Measurements from ENCODE around the gene APBB1IP.
A peak's percentile ranks its signal among the peaks of the same experiment; 100 is the strongest.

The APBB1IP gene

DNA sequence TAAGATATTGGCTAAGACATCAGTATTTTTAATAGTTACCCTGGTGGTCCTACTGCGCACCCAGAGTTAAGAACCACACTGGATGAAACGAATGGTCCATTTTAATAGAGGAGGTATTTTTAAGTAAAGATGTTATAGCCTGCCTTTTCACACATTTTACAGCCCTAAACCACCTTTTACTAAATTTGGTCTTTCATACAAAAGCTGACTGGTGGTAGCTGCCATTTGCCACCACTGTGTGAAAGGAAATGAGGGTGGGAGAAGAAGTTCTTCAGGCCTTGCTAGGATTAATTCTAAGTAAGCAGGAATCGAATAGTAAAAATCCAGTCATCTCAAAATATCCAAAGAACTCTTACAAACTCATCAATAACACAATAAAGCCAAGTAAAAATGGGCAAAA is 15.2 kb upstream of the APBB1IP start:
- H3K4me1 ChIP-seq (ENCODE audit: control insufficient read depth, insufficient read depth, low read length): no peaks in the 10 kb centered on the region
- no peaks in the 10 kb centered on the region for H3K27me3 ChIP-seq (replicated peaks; ENCODE audit: control insufficient read depth, insufficient read depth, low read length)
- DNase-seq (ENCODE audit: low read depth): no peak
- H3K9me3 ChIP-seq (ENCODE audit: control insufficient read depth, low read length): no peaks in the 10 kb centered on the region
- no peak overlapping the region for H3K4me3 ChIP-seq (ENCODE audit: low read length)
- no peak overlapping the region for H3K9ac ChIP-seq (ENCODE audit: low read length)
- H3K36me3 ChIP-seq (ENCODE audit: control insufficient read depth, insufficient read depth, low read length, severe bottlenecking): no peaks in the 10 kb centered on the region

DNA sequence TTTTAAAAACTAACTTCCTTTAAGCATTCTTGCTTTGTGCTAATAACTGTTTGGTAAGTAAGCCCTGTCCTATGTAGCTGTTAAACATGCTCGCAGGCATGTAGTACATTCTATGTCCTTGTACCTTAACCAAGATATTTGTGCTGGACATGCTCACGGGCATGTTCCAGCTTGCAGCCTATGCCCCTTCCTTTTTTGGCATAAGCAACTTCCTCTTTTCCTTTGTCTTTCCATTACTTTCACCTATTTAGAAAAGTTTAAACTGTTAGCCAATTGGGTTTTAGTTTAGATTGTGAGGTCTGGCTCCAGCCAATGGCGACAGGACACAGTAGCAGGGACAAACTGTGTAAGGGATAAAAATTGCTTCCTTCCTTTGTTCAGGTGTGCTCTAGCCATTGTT is 14.4 kb upstream of the APBB1IP start:
- H3K4me1 ChIP-seq (ENCODE audit: control insufficient read depth, insufficient read depth, low read length): no peaks in the 10 kb centered on the region
- no peaks in the 10 kb centered on the region for H3K27me3 ChIP-seq (replicated peaks; ENCODE audit: control insufficient read depth, insufficient read depth, low read length)
- H3K9me3 ChIP-seq (ENCODE audit: control insufficient read depth, low read length): no peaks in the 10 kb centered on the region
- H3K4me3 ChIP-seq (ENCODE audit: low read length): no peak overlapping the region
- H3K36me3 ChIP-seq (ENCODE audit: control insufficient read depth, insufficient read depth, low read length, severe bottlenecking): no peaks in the 10 kb centered on the region
- no peak for DNase-seq (ENCODE audit: low read depth)
- H3K9ac ChIP-seq (ENCODE audit: low read length): no peak overlapping the region

DNA sequence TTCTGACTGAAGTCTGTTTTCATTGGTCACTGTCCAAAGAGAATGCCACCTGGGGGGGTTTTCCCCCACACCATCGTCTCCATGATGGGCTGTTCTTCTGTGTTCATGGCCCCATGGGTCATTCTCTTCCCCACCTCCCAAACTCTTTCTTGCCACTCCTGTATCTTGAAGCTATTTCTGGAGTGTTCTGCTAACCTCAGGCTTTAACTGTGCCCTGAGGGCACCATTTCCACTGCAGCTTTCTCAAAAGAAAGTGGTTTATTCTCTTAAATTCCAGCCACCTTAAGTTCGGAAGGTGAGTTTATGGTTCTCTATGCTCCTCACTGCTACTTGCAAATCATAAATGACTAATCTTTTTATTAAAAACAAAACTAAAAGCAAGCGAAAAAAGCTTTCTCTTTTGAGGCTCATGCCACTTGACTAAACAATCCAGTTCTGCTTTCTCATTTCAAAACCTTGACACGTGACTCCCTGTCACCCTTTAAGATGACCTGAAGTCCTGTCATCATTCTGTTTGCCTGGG is 7.4 kb upstream of the APBB1IP start:
- no peaks in the 10 kb centered on the region for H3K36me3 ChIP-seq (ENCODE audit: control insufficient read depth, insufficient read depth, low read length, severe bottlenecking)
- DNase-seq (ENCODE audit: low read depth): no peak
- no peak overlapping the region for H3K4me3 ChIP-seq (ENCODE audit: low read length)
- peaks cover 19% of the 10 kb centered on the region for H3K4me1 ChIP-seq (ENCODE audit: control insufficient read depth, insufficient read depth, low read length)
- no peak overlapping the region for H3K9ac ChIP-seq (ENCODE audit: low read length)
- H3K9me3 ChIP-seq (ENCODE audit: control insufficient read depth, low read length): no peaks in the 10 kb centered on the region
- H3K27me3 ChIP-seq (replicated peaks; ENCODE audit: control insufficient read depth, insufficient read depth, low read length): no peaks in the 10 kb centered on the region

DNA sequence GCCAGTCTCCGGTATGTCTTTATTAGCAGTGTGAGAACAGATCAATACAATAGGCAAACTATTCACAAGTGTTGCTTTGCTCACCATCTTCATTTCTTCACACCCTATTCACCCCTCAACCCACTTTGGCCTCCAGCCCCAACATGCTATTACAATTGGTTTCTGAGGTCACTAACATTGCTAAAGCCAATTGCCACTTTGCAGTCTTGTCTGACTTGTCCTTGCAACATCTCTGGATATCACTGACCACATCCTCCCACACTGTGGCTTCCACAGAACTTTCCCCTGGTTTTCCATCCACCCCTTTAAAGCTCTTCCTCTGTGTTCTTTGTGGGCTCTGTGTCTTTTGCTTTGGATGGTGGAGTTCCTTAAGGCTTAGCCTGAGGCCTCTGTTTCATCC is 5.2 kb upstream of the APBB1IP start:
- Histone ChIP-seq H3K4me1 (ENCODE audit: control insufficient read depth, insufficient read depth, low read length) (peaks cover 30% of the 10 kb centered on the region), H3K27me3 (replicated peaks; ENCODE audit: control insufficient read depth, insufficient read depth, low read length) (no peaks in the 10 kb centered on the region), H3K9me3 (ENCODE audit: control insufficient read depth, low read length) (no peaks in the 10 kb centered on the region), H3K36me3 (ENCODE audit: control insufficient read depth, insufficient read depth, low read length, severe bottlenecking) (no peaks in the 10 kb centered on the region), H3K9ac (ENCODE audit: low read length) (no peak overlapping the region), H3K4me3 (ENCODE audit: low read length) (no peak overlapping the region)
- DNase-seq (ENCODE audit: low read depth): no peak

DNA sequence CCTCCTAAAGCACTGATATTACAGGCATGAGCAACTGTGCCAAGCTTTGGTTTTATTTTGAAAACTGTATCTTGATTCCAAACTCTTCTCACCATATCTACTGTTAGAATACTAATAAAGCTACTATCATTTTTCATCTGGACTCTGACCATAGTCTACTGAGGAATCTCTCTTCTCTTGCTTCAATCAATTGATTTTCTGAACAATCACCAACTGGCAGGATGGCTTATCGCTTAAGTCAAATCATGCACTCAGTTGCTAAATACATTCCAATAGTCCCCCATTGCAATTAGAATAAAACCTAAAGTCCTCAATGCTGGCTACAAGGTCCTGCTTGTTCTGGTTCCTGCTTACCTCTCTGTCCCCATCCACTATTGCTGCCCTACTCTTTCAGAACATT is 2.3 kb upstream of the APBB1IP start:
- H3K4me3 ChIP-seq (ENCODE audit: low read length): no peak overlapping the region
- H3K27me3 ChIP-seq (replicated peaks; ENCODE audit: control insufficient read depth, insufficient read depth, low read length): no peaks in the 10 kb centered on the region
- no peaks in the 10 kb centered on the region for H3K36me3 ChIP-seq (ENCODE audit: control insufficient read depth, insufficient read depth, low read length, severe bottlenecking)
- H3K4me1 ChIP-seq (ENCODE audit: control insufficient read depth, insufficient read depth, low read length): peaks cover 31% of the 10 kb centered on the region
- H3K9me3 ChIP-seq (ENCODE audit: control insufficient read depth, low read length): no peaks in the 10 kb centered on the region
- no peak overlapping the region for H3K9ac ChIP-seq (ENCODE audit: low read length)
- DNase-seq (ENCODE audit: low read depth): no peak

DNA sequence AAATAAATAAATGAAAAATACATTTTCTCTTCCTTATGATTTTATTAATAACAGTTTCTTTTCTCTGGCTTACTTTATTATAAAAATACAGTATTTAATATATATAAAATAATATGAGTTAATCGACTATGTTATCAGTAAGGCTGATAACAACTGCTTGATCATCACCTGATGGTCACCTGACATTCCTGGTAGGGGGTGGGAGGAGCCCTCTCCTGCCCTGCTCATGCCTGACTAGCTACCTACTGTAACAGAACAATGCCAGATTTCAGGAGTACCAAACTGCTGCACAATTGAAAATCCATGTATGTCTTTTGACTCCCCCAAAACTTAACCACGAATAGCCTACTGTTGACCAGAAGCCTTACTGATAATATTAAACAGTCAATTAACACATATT is 1.3 kb upstream of the APBB1IP start:
- no peak overlapping the region for H3K9ac ChIP-seq (ENCODE audit: low read length)
- H3K4me1 ChIP-seq (ENCODE audit: control insufficient read depth, insufficient read depth, low read length): peaks cover 40% of the 10 kb centered on the region
- DNase-seq (ENCODE audit: low read depth): no peak
- H3K27me3 ChIP-seq (replicated peaks; ENCODE audit: control insufficient read depth, insufficient read depth, low read length): no peaks in the 10 kb centered on the region
- H3K4me3 ChIP-seq (ENCODE audit: low read length): no peak overlapping the region
- H3K9me3 ChIP-seq (ENCODE audit: control insufficient read depth, low read length): no peaks in the 10 kb centered on the region
- H3K36me3 ChIP-seq (ENCODE audit: control insufficient read depth, insufficient read depth, low read length, severe bottlenecking): peaks cover 7% of the 10 kb centered on the region

DNA sequence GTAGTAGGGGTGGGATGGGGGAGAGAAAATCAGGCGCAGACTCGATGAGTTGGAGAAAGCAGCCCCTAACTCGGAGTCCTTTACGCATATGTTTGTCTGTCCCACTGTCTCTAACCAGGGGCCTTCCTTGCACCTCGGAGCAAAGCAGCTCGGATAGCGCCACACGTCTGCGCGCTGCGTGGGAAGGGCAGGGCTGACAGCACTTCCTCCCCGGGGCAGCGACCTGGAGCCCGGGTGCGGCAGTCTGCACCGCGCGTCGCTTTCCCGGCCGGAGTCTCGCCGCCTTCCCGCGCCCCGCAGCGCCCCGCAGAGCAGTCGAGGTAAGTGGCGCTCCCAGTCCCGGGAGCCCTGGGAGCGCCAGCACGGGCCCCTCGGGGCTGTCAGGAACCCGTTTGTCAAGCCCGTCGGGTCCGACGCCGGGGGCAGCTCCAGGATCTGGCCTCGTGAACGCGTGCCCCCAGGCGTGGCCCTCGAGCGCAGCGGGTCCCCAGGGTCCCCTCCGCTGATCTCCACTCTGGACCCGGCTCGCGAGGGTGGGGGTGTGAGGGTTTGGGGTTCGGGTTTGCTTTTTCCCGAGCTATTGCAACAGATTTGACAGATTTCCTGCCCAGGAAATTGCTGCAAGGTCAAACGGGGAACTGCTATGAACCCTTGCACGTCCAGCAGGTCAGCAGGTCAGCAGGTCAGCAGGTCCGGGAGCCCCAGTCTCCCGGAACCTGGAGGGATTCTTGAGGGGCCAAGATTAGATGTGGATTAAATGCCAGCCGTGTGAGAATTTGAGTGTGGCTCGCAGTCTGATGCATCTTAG is 597 bp downstream of the APBB1IP start:
- DNase-seq (ENCODE audit: low read depth): peak; percentile 1
- H3K4me3 ChIP-seq (ENCODE audit: low read length): peak overlapping the region; percentile 90

DNA sequence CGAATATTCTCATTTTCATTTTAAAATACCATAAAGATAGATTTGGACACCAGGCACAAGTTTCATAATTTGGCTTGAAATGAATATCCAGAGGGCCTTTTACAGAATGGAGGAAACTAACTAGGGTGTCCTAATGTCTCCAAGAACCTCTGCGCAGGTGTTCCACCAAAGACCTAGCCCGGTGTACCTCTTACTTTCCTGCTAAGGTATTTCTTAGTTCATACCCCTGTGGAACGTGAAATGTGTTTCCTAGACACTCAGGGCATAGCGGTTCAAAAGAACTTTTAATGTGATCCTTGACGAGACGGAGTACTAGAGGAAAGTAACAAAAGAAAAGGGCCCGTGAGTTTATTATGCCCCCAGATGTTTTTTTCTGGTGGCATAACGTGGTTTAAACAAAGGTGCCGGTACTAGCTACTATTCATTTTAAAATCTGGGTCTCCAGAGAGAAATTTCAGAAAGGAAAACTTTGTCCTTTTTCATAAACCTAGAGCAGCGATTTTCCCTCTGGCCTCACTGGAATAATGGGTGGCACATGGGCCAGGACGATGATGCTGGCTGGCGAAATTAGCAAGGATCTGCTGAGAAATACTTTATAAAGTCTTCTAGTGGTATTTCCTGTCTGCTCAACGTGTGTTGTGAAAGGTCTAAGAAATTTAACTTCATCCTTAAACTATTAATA is 1.4 kb downstream of the APBB1IP start:
- H3K4me1 ChIP-seq (ENCODE audit: control insufficient read depth, insufficient read depth, low read length): peaks cover 33% of the 10 kb centered on the region
- peak overlapping the region; percentile 97 for H3K9ac ChIP-seq (ENCODE audit: low read length)
- H3K4me3 ChIP-seq (ENCODE audit: low read length): peak overlapping the region; percentile 90
- no peaks in the 10 kb centered on the region for H3K9me3 ChIP-seq (ENCODE audit: control insufficient read depth, low read length)
- H3K27me3 ChIP-seq (replicated peaks; ENCODE audit: control insufficient read depth, insufficient read depth, low read length): no peaks in the 10 kb centered on the region
- H3K36me3 ChIP-seq (ENCODE audit: control insufficient read depth, insufficient read depth, low read length, severe bottlenecking): peaks cover 20% of the 10 kb centered on the region
- DNase-seq (ENCODE audit: low read depth): no peak

More for the DNA sequence above, 597 bp downstream of the APBB1IP start:
- H3K27me3 ChIP-seq (replicated peaks; ENCODE audit: control insufficient read depth, insufficient read depth, low read length): no peaks in the 10 kb centered on the region
- no peaks in the 10 kb centered on the region for H3K9me3 ChIP-seq (ENCODE audit: control insufficient read depth, low read length)
- peaks cover 20% of the 10 kb centered on the region for H3K36me3 ChIP-seq (ENCODE audit: control insufficient read depth, insufficient read depth, low read length, severe bottlenecking)
- peak overlapping the region; percentile 97 for H3K9ac ChIP-seq (ENCODE audit: low read length)
- H3K4me1 ChIP-seq (ENCODE audit: control insufficient read depth, insufficient read depth, low read length): peaks cover 33% of the 10 kb centered on the region

DNA sequence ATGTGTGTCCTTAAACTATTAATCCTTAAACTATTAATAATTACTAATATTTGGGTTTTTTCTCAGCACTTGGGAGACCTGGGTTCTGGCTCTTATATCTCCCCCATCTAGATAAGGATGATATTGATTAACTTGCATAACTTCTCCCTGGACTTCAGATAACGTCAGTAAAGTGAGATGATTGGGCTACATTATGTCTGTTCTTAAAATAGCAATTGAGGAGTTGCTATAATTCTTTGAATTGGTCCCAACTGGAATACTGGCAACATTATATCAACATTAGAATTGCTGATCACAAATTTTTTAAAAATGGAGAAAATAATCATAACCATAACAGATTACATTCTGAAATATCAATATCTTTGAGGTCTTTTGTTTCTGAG is 1.9 kb downstream of the APBB1IP start:
- H3K27me3 ChIP-seq (replicated peaks; ENCODE audit: control insufficient read depth, insufficient read depth, low read length): no peaks in the 10 kb centered on the region
- peaks cover 20% of the 10 kb centered on the region for H3K36me3 ChIP-seq (ENCODE audit: control insufficient read depth, insufficient read depth, low read length, severe bottlenecking)
- H3K9me3 ChIP-seq (ENCODE audit: control insufficient read depth, low read length): no peaks in the 10 kb centered on the region
- peak overlapping the region; percentile 97 for H3K9ac ChIP-seq (ENCODE audit: low read length)
- no peak for DNase-seq (ENCODE audit: low read depth)
- H3K4me3 ChIP-seq (ENCODE audit: low read length): peak overlapping the region; percentile 90
- H3K4me1 ChIP-seq (ENCODE audit: control insufficient read depth, insufficient read depth, low read length): peaks cover 33% of the 10 kb centered on the region

DNA sequence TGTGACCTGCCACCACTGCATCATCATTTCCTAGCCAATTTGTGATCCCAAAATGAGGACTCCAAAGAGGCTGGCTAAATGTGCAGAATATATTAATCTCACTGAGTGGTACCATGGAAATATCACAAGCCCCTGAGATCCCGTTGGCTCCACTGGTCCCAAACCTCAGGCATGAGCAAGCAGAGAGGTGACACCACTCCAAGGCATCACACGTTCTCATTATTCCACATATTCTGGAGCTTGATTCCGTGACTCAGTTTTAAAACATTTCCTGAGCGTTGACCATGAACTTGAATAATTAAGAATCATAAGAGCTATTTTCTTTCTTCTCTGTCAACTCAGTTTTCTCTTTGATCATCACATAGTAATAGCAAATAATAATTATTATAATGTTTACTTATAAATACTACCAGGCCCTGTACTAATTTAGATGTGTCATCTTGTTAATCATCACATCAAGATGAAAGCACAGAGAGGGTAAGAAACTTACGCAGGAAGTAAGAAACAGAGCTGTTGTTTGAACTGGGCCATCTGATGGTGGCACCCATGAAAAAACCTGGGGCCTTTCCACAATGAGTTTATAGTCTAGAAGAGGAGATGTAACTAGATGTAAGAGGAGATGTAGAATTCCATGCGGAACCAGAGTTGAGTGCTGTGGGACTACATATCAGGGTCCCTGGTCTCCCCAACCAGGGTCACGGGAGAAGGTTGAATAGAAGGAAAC is 3.5 kb downstream of the APBB1IP start:
- H3K4me3 ChIP-seq (ENCODE audit: low read length): peak overlapping the region; percentile 90
- no peak for DNase-seq (ENCODE audit: low read depth)
- peaks cover 43% of the 10 kb centered on the region for H3K4me1 ChIP-seq (ENCODE audit: control insufficient read depth, insufficient read depth, low read length)
- no peaks in the 10 kb centered on the region for H3K27me3 ChIP-seq (replicated peaks; ENCODE audit: control insufficient read depth, insufficient read depth, low read length)
- no peaks in the 10 kb centered on the region for H3K9me3 ChIP-seq (ENCODE audit: control insufficient read depth, low read length)
- H3K9ac ChIP-seq (ENCODE audit: low read length): peak overlapping the region; percentile 97
- peaks cover 29% of the 10 kb centered on the region for H3K36me3 ChIP-seq (ENCODE audit: control insufficient read depth, insufficient read depth, low read length, severe bottlenecking)

DNA sequence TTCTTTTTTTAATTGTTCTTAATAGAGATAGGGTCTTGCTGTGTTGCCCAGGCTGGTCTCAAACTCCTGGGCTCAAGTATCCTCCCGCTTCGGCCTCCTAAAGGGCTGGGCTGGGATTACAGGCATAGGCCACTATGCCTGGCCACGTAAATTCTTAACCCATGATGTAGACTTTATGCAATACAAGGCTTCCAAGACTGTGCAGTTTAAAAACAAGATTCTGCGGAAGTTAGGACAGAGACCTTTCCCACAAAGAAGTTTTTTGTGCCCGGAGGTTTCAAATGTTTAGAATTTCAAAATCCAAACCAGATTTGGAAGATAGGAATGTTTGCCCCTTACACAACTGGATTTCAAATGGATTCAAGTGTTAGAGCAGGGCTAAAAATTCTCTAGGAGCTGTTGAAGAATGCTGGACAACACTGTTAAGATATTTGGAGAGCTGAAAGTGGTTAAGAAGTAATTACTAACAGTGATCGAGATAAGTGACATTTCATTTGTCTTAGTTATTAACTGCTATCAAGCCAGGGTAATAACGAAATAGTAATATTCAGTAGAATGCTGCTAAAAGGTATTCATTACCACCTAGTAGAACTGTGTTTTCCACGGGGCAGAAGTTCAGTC is 7.4 kb downstream of the APBB1IP start:
- Histone ChIP-seq H3K4me3 (ENCODE audit: low read length) (no peak overlapping the region), H3K9ac (ENCODE audit: low read length) (peak overlapping the region; percentile 17), H3K4me1 (ENCODE audit: control insufficient read depth, insufficient read depth, low read length) (peaks cover 26% of the 10 kb centered on the region), H3K36me3 (ENCODE audit: control insufficient read depth, insufficient read depth, low read length, severe bottlenecking) (peaks cover 46% of the 10 kb centered on the region), H3K9me3 (ENCODE audit: control insufficient read depth, low read length) (no peaks in the 10 kb centered on the region), H3K27me3 (replicated peaks; ENCODE audit: control insufficient read depth, insufficient read depth, low read length) (no peaks in the 10 kb centered on the region)
- DNase-seq (ENCODE audit: low read depth): peak; percentile 6
